Activated gamma-delta T cell treated with anti-CD3 and anti-CD28 coated beads, Interleukin-2, amount 50 U/mL, for 16 hours (primary cell): ENCODE data around the gene NEUROD1.

Experiments
- DNase-seq: peaks from one replicate; pipeline ENCODE4 v3.0.0-alpha.2; 2020; ENCODE audit warnings: low read depth

Gene NEUROD1

GRCh38 chr2:181680937-181681811 lies 857 bp upstream of the NEUROD1 start:
- no peak for DNase-seq

GRCh38 chr2:181679544-181679979 lies 755 bp downstream of the NEUROD1 start:
- DNase-seq, result no peak

- DNase-seq, result no peak
Observed at GRCh38 chr2:181678861-181679543, 1.3 kb downstream of the NEUROD1 start.

DNA sequence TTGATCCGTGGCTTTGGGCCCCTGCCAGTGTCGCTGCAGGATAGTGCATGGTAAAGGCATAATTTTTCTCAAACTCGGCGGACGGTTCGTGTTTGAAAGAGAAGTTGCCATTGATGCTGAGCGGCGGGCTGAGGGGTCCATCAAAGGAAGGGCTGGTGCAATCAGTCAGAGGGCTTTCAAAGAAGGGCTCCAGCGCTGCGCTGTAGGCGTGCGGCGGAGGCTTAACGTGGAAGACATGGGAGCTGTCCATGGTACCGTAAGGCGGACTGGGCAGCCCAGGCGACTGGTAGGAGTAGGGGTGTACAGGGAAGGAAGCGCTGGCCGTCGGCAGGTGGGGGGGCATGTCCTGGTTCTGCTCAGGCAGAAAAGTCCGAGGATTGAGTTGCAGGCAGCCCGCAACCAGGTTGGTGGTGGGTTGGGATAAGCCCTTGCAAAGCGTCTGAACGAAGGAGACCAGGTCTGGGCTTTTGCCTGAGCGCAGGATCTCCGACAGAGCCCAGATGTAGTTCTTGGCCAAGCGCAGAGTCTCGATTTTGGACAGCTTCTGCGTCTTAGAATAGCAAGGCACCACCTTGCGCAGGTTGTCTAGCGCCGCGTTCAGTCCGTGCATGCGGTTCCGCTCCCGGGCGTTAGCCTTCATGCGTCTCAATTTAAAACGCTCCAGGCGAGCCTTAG lies 2.3 kb downstream of the NEUROD1 start:
- peak; percentile 51 for DNase-seq

GRCh38 chr2:181675254-181675653 lies 5.1 kb downstream of the NEUROD1 start:
- DNase-seq, result no peak

- DNase-seq, result no peak
Observed at GRCh38 chr2:181674461-181674860, 5.9 kb downstream of the NEUROD1 start.

DNA sequence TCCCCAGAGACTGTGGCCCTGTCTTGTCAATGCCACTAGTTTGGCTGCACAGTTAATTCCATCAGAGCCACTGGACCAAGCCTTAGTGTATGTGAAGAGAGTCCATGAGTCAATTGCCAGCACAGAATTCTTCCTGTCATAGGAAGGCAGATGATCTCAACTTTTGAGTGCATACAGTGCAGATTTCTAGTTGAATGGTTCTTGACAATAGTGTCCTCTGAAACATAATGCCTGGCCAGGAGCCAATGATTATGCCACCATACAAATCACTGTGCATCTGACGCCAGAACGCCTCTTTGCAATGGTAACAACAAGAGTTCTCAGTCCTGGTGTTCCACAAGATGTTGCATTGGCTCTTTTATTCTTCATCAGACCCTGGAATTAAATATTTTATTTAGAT lies 7.1 kb downstream of the NEUROD1 start:
- no peak for DNase-seq

DNA sequence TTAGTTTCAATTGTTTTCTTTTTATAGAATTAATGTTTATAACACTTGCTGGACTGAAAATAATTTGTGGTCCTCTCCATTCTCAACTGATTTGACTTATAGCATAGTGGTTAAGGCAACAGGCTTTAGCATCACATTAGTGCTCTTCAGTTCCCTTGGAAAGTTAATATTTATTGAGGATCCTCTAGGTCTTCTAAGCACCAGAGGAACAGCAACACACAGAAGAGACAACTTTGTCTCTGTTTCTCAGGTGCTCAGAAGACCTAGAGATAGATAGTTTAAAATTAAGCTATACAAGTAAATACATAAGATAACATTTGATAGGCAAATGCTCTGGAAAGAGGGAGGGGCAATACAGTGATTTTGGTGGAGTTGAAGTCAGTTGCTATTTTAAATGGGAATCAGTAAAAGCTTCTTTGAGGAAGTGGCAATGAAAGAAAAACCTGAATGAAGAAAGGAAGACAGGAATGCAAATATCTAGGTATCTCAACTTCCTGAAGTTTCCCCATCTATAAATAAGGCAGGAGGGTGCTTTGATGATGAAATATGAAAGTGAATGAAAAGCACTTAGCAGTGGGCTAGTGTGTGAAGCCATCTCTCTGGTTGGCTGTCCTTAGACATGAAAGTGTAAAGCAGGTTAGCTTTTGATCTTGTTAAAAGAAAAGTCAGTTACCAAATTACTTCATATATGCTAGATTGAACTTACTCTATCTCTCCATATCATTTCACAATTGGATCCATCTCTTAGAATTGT lies 7.9 kb downstream of the NEUROD1 start:
- DNase-seq, result no peak

GRCh38 chr2:181670632-181671031 lies 9.7 kb downstream of the NEUROD1 start:
- no peak for DNase-seq

DNA sequence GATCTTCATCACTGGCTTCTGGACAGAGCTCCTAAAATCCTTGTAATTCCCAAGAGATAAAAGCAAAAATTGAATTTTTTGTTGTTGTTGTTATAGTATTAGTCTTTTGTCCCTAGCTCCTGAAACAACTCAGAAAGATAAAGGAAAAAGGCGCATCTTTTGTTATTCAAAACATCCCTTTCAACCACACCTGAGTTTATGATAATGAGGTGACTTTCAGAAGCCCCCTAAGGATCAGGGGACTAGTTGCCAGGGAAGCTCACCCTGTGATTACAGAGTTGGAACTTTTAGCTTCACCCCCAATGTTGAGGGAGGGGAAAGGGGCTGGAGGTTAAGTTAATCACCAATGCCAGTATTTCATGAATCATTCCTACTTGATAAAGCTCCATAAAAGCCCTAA lies 13.1 kb downstream of the NEUROD1 start:
- DNase-seq, result no peak

DNA sequence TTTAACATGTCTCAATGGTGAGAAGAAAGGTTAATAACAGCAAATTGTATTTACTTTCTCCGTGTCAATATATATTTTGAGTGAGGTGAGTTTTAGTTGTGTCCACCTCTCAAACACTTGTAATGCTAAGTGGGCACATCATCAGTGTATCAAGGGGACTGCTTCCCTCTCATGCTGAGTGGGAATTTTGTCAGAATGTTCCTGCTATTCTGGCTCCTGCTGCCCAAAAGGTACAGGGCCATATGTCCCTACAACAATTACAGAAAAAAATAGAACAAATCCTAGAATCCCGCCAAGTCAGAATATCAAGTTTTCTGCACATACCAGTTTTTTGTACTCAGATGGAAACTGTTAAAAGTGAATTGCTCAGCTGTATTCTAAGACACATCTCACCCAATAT lies 18.0 kb downstream of the NEUROD1 start:
- no peak for DNase-seq

GRCh38 chr2:181660181-181660580 lies 20.1 kb downstream of the NEUROD1 start:
- no peak for DNase-seq

DNA sequence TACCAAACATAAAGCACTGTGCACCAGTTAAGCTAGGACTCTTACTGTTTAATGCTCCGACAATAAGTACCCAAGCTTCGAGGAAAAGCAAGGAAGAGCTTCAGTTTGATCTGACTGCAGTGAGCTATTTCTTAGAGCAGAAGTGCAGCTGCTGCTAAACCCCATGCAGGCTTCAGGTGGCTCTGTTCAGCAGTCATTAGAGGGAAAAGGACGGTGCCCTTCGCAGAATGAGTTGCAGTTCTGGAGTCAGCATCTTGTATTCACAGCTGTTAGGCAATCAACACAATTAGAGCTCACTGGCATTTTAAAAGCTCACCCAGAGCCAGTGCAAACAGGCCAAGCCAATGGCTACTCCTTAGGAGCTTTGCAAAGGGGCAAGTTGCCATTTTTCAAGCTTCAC lies 21.9 kb downstream of the NEUROD1 start:
- no peak for DNase-seq

GRCh38 chr2:181657379-181657778 lies 22.9 kb downstream of the NEUROD1 start:
- no peak for DNase-seq

DNA sequence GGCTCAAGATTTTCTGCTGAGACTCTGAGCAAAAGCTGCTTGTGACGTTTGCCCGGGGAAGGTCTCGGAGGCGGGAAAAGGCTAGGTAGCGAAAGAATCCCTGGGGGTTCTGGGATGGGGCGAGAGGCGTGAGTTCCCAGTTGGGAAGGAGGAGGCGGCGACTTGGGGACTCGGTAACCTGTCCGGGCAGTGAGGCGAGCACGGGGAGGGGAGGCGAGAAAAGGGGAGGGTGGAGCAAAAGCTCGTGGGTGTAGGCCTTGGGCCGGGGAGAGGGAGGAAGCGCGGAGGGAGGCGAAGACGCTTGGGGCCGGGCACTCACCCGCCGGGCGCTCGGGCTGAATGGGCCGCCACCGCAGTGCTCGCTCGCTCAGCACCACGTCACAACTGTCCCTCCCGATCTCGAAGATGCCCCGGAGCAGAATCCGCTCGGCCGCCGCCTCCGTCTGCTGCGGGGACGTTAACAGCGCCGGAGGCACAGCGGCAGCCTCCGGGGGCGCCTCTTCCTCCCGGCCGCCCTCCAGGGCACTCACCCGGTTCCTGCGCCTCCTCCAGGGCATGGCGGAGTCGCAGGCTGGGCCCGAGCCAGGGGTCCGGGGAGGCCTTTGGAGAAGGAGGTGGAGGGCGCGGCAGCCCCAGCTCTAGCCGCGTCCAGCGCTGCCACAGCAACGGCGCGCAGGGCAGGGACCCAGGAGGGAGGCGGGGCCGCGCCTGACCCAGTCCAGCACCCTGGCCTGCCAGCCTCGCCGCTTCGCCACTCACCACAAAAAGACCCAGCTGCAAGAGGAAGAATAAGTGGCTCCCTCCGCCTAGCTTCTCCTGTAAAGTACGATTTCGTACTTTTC lies 23.6 kb downstream of the NEUROD1 start, which contains the start of gene CERKL:
Gene CERKL, minus strand, starts transcription at position 656 of the 842 bp plus-strand sequence. Its CDS starts 99 bp downstream, at position 557.
- no peak for DNase-seq

DNA sequence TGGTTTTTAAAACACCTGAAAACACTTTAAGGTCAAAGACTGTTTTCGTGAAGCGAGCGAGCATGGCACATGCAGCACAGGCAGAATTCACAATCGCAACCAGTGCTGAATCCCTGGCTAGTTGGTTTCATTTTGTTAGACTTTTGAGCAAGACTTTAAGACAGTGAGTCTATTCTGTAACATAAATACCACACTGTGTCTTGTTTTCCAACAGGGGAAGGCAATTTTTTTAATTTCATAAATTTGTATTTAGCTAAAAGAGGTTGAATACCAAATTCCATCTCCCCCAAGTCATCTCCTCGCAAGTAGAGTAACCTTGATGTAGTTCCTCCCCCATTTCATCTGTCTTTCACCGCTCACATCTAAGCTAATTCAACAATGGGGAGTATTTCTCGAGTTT lies 24.8 kb downstream of the NEUROD1 start:
- no peak for DNase-seq

DNA sequence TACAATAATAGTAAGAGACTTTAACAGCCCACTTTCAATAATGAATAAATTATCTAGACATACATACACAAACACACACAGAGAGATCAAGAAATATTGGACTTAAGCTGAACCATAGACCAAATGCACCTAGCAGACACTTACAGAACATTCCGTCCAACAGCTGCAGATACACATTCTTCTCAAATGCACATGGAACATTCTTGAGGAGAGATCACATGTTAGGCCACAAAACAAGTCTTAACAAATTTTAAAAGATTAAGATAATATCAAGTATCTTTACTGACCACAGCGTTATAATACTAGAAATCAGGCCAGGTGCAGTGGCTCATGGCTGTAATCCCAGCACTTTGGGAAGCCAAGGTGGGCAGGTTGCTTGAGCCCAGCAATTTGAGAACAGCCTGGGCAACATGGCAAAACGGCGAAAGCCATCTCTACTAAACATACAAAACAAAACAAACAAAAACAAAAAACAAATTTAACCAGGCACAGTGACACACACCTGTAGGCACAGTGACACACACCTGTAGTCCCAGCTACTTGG lies 30.8 kb downstream of the NEUROD1 start:
- DNase-seq, result no peak

DNA sequence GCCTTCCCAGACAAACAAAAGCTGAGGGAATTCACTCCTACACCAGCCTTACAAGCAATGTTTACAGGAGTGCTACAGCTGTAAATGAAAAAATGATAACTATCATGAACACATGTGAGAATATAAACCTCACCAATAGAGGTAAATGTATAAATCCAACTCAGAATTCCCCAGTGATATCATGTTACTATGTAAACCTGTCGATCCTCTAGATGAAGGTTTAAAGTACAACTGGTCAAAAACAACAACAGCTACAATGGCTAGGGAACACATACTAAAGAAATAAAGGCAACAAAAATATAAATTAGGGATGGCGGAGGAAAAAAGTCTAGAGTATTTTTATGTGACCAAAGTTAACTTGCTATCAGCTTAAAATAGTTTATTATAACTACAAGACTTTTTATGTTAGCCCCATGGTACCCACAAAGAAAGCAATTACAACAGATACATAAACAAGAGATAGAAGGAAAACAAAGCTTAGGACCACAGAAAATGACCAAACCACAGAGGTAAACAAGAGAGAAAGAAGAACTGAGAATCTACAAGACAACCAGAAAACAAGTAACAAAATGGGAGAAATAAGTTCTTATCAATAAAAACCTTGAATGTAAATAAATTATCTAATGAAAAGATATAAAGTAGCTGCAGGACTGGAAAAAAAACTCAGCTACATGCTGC lies 31.7 kb downstream of the NEUROD1 start:
- DNase-seq, result no peak

- DNase-seq, result no peak
Observed at GRCh38 chr2:181646415-181646987, 33.8 kb downstream of the NEUROD1 start.

- DNase-seq, result no peak
Observed at GRCh38 chr2:181643151-181643550, 37.2 kb downstream of the NEUROD1 start.
